Measurements from ENCODE around the gene TAX1BP3.

TAX1BP3 gene

GRCh38 chr17:3669085-3669347 lies 638 bp upstream of the TAX1BP3 start:
- Histone ChIP-seq H3K27ac (replicated peaks) (peak overlapping the region; percentile 85), H3K4me3 (replicated peaks; ENCODE audit: insufficient read depth, low read length) (peak overlapping the region; percentile 90), H3K27me3 (ENCODE audit: insufficient read depth, poor library complexity, severe bottlenecking) (no peaks in the 10 kb centered on the region)
- TF ChIP-seq CTCF (IDR thresholded peaks at IDR 0.05; ENCODE audit: insufficient read depth, low read length), result no peak
- no peak for TF ChIP-seq POLR2AphosphoS5 (IDR thresholded peaks at IDR 0.05; ENCODE audit: low read depth)
- no peak for TF ChIP-seq GABPA (IDR thresholded peaks at IDR 0.05; ENCODE audit: low read depth)
- no peak for TF ChIP-seq SPI1 (IDR thresholded peaks at IDR 0.05; ENCODE audit: borderline replicate concordance, low read depth)
- TF ChIP-seq REST (IDR thresholded peaks at IDR 0.05; ENCODE audit: insufficient replicate concordance, low read depth), result no peak
- DNase-seq (ENCODE audit: low read depth in 1 of 2, low spot score in 1 of 2), result no peak

GRCh38 chr17:3667366-3668278 lies 756 bp downstream of the TAX1BP3 start:
- Histone ChIP-seq H3K27ac (replicated peaks) (peak overlapping the region; percentile 30; the same call in 1 of the 2 replicates), H3K27me3 (ENCODE audit: insufficient read depth, poor library complexity, severe bottlenecking) (no peaks in the 10 kb centered on the region), H3K4me3 (replicated peaks; ENCODE audit: insufficient read depth, low read length) (peak overlapping the region; percentile 66)
- no peak for TF ChIP-seq GABPA (IDR thresholded peaks at IDR 0.05; ENCODE audit: low read depth)
- TF ChIP-seq POLR2AphosphoS5 (IDR thresholded peaks at IDR 0.05; ENCODE audit: low read depth), result no peak
- TF ChIP-seq CTCF (IDR thresholded peaks at IDR 0.05; ENCODE audit: insufficient read depth, low read length), result no peak
- no peak for TF ChIP-seq REST (IDR thresholded peaks at IDR 0.05; ENCODE audit: insufficient replicate concordance, low read depth)
- no peak for TF ChIP-seq SPI1 (IDR thresholded peaks at IDR 0.05; ENCODE audit: borderline replicate concordance, low read depth)
- peak in 1 of 2 experiments; percentile 4 for DNase-seq (ENCODE audit: low read depth in 1 of 2, low spot score in 1 of 2)

- H3K27me3 ChIP-seq (ENCODE audit: insufficient read depth, poor library complexity, severe bottlenecking), result no peaks in the 10 kb centered on the region
- H3K4me3 ChIP-seq (replicated peaks; ENCODE audit: insufficient read depth, low read length), result no peak overlapping the region
- no peak for DNase-seq (ENCODE audit: low read depth in 1 of 2, low spot score in 1 of 2)
- H3K27ac ChIP-seq (replicated peaks), result no peak overlapping the region
- no peak for TF ChIP-seq SPI1 (IDR thresholded peaks at IDR 0.05; ENCODE audit: borderline replicate concordance, low read depth)
- TF ChIP-seq REST (IDR thresholded peaks at IDR 0.05; ENCODE audit: insufficient replicate concordance, low read depth), result no peak
- TF ChIP-seq POLR2AphosphoS5 (IDR thresholded peaks at IDR 0.05; ENCODE audit: low read depth), result no peak
- no peak for TF ChIP-seq CTCF (IDR thresholded peaks at IDR 0.05; ENCODE audit: insufficient read depth, low read length)
- no peak for TF ChIP-seq GABPA (IDR thresholded peaks at IDR 0.05; ENCODE audit: low read depth)
Measured at GRCh38 chr17:3666516-3666915, 1.9 kb downstream of the TAX1BP3 start.
